Measurements from ENCODE around the gene HAGHL.

The HAGHL gene

DNA sequence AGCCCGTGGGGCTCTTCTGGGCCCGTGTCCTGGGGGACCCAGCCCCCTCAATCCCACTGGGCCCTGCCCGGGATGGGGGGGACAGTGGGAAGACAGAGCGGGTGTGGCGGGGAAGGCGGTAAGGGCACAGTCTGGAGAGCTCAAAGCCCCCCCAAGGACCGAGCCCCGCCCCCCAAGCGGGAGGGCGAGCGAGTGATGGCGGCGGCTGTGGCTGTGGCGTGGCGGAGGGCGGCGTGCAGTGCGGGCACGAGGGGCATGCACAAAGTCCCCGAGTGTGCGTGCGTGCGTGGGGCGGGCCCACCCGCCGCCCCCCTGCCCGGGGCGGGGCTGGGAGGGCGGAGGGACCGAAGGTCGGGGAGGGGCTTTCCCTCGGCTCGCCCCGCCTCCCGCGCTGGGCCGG, 33.1 kb upstream of the HAGHL start:
- no peak overlapping the region for H3K4me2 ChIP-seq (ENCODE audit: insufficient read depth, low read length)
- DNase-seq = no peak
- peaks cover 18% of the 10 kb centered on the region for H3K4me1 ChIP-seq (ENCODE audit: insufficient read depth, low read length)
- TF ChIP-seq EZH2 (IDR thresholded peaks at IDR 0.05; ENCODE audit: borderline replicate concordance, low read depth, low read length, severe bottlenecking) = no peak
- TF ChIP-seq, protein P1, sequence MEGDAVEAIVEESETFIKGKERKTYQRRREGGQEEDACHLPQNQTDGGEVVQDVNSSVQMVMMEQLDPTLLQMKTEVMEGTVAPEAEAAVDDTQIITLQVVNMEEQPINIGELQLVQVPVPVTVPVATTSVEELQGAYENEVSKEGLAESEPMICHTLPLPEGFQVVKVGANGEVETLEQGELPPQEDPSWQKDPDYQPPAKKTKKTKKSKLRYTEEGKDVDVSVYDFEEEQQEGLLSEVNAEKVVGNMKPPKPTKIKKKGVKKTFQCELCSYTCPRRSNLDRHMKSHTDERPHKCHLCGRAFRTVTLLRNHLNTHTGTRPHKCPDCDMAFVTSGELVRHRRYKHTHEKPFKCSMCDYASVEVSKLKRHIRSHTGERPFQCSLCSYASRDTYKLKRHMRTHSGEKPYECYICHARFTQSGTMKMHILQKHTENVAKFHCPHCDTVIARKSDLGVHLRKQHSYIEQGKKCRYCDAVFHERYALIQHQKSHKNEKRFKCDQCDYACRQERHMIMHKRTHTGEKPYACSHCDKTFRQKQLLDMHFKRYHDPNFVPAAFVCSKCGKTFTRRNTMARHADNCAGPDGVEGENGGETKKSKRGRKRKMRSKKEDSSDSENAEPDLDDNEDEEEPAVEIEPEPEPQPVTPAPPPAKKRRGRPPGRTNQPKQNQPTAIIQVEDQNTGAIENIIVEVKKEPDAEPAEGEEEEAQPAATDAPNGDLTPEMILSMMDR (IDR thresholded peaks at IDR 0.05; ENCODE audit: borderline replicate concordance, extremely low read depth, low read length, poor library complexity, severe bottlenecking) = no peak
- no peaks in the 10 kb centered on the region for H3K36me3 ChIP-seq (ENCODE audit: insufficient read depth, low read length)
- no peak overlapping the region for H3K9ac ChIP-seq (ENCODE audit: low read depth, low read length)
- no peaks in the 10 kb centered on the region for H3K9me3 ChIP-seq (ENCODE audit: insufficient read depth, low read length, severe bottlenecking)
- no peak overlapping the region for H2AFZ ChIP-seq (ENCODE audit: low read depth, low read length)
- ATAC-seq (ENCODE audit: insufficient read depth, low read depth) = no peak
- no peaks in the 10 kb centered on the region for H3K27me3 ChIP-seq (ENCODE audit: insufficient read depth, low read length, poor library complexity)
- peaks cover 13% of the 10 kb centered on the region for H3K79me2 ChIP-seq (ENCODE audit: insufficient read depth, low read length)
- no peak overlapping the region for H3K27ac ChIP-seq (ENCODE audit: low read length)
- 0 out of 2 replicates have a peak, but pooled peaks cover under 1% of the 10 kb centered on the region for H4K20me1 ChIP-seq (ENCODE audit: insufficient read depth, low read length)
- H3K4me3 ChIP-seq (ENCODE audit: low read depth in 1 of 2, low read length in 2 of 2) = no peak overlapping the region

DNA sequence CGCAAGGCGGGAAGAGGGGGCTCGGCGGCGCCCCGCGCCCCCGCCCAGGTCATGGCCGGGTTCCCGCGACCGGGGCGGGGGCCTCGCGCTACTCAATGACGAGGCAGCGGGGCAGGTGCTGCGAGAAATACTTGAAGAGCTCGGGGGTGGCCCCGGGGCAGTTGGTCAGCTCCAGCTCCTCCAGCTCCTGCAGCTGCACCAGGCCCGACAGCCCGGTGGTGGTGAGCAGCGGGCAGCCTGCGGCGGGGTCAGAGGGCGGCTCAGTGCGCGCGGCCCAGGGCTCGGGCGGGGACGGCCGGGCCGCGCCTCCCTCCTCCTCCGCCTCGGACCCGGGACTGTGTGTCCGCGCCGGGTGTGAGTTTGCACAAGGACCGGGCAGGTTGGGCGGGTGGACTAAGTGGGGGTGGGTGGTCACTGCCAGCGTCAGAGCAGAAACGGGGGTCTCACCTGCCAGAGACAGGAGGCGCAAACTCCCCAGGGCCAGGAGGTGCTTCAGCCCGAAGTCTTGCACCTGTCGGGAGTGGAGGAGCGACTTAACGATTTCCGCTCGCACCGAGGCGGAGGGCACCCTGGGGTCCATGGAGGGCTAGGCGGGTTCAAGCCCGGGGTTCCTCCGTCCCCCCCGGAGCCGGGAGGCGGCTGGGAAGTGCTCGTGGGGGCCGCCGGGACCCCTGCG, 32.6 kb upstream of the HAGHL start:
- Histone ChIP-seq H3K27ac (ENCODE audit: low read length) (no peak overlapping the region), H3K79me2 (ENCODE audit: insufficient read depth, low read length) (peaks cover 7% of the 10 kb centered on the region), H3K4me1 (ENCODE audit: insufficient read depth, low read length) (peaks cover 12% of the 10 kb centered on the region), H3K4me2 (ENCODE audit: insufficient read depth, low read length) (no peak overlapping the region), H3K4me3 (ENCODE audit: low read depth in 1 of 2, low read length in 2 of 2) (no peak overlapping the region), H2AFZ (ENCODE audit: low read depth, low read length) (no peak overlapping the region), H3K27me3 (ENCODE audit: insufficient read depth, low read length, poor library complexity) (no peaks in the 10 kb centered on the region), H3K36me3 (ENCODE audit: insufficient read depth, low read length) (no peaks in the 10 kb centered on the region), H4K20me1 (ENCODE audit: insufficient read depth, low read length) (no peaks in the 10 kb centered on the region), H3K9ac (ENCODE audit: low read depth, low read length) (no peak overlapping the region), H3K9me3 (ENCODE audit: insufficient read depth, low read length, severe bottlenecking) (no peaks in the 10 kb centered on the region)
- DNase-seq (no peak), ATAC-seq (ENCODE audit: insufficient read depth, low read depth) (no peak)
- TF ChIP-seq EZH2 (IDR thresholded peaks at IDR 0.05; ENCODE audit: borderline replicate concordance, low read depth, low read length, severe bottlenecking) = no peak
- TF ChIP-seq, protein P1 (IDR thresholded peaks at IDR 0.05; ENCODE audit: borderline replicate concordance, extremely low read depth, low read length, poor library complexity, severe bottlenecking) = no peak

DNA sequence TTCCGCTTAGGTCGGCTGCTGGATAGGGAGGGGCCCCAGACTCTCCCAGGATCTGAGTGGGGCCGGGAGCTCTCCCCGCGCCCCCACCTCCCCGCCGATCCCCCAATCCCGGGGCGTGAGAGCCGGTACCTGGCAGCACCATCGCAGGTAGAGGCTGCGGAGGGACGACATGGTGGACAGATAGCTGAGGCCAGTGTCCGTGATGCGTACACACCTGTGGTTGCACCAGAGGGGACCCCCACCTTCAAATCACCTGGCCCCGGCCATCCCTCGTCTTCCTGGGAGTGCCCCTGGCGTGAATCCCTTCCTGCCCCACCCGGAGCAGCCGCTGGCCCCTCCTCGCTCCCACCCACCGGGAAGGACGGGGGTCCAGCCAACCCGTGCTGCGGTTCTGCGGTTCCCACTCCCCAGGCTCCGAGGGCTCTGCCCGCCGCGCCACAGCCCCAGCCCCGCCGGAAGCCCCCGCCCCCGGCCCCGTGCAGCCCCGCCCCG, 32.0 kb upstream of the HAGHL start:
- peaks cover 7% of the 10 kb centered on the region; the same call in 1 of the 2 replicates for H3K4me1 ChIP-seq (ENCODE audit: insufficient read depth, low read length)
- H3K27ac ChIP-seq (ENCODE audit: low read length) = no peak overlapping the region
- no peak overlapping the region for H3K4me2 ChIP-seq (ENCODE audit: insufficient read depth, low read length)
- H3K79me2 ChIP-seq (ENCODE audit: insufficient read depth, low read length) = peaks cover 1% of the 10 kb centered on the region
- ATAC-seq (ENCODE audit: insufficient read depth, low read depth) (no peak), DNase-seq (no peak)
- no peak overlapping the region for H3K4me3 ChIP-seq (ENCODE audit: low read depth in 1 of 2, low read length in 2 of 2)
- no peak overlapping the region for H3K9ac ChIP-seq (ENCODE audit: low read depth, low read length)
- H2AFZ ChIP-seq (ENCODE audit: low read depth, low read length) = no peak overlapping the region
- H3K9me3 ChIP-seq (ENCODE audit: insufficient read depth, low read length, severe bottlenecking) = no peaks in the 10 kb centered on the region
- TF ChIP-seq EZH2 (IDR thresholded peaks at IDR 0.05; ENCODE audit: borderline replicate concordance, low read depth, low read length, severe bottlenecking) = no peak
- TF ChIP-seq, protein P1 (IDR thresholded peaks at IDR 0.05; ENCODE audit: borderline replicate concordance, extremely low read depth, low read length, poor library complexity, severe bottlenecking) = no peak
- peaks cover 2% of the 10 kb centered on the region; the same call in 1 of the 2 replicates for H4K20me1 ChIP-seq (ENCODE audit: insufficient read depth, low read length)
- no peaks in the 10 kb centered on the region for H3K27me3 ChIP-seq (ENCODE audit: insufficient read depth, low read length, poor library complexity)
- H3K36me3 ChIP-seq (ENCODE audit: insufficient read depth, low read length) = no peaks in the 10 kb centered on the region
